A549 (cell line): Measurements from ENCODE around the gene ZEB1. TPM values are rescaled to one million over a fixed set of nuclear protein-coding genes. Genes with fewer than 3 reads are reported as not detected.

ENCODE experiments used
- ATAC-seq, 2 experiments: fragments of 200-7000 bp in 1 of 2; fragments of >200 bp in 1 of 2; cut with Nextera tagmentation in 1 of 2; cut with Tn5 transposase in 1 of 2; 3 replicates each; pipeline versions ENCODE4 v1.8.0 to v1.9.1; 2018 to 2020; ENCODE audit warnings: mild to moderate bottlenecking in 1 of 2, moderate library complexity in 1 of 2
- CTCF ChIA-PET: fragments of 300-600 bp; sonication (Branson Sonifier 250); formaldehyde crosslinking; extraction: SDS; loops from one replicate; lab custom pipeline; 2021; ENCODE audit warnings: antibody characterized with exemption, inconsistent platforms; lab: Yijun Ruan, JAX
- POLR2A ChIA-PET: fragments of 350-600 bp; formaldehyde crosslinking; extraction: SDS; loops from one replicate; lab custom pipeline; 2021; ENCODE audit warnings: antibody characterized with exemption, inconsistent platforms; lab: Yijun Ruan, JAX
- DNase-seq, 2 experiments: peaks; one replicate each; pipeline versions ENCODE4 v3.0.0 to v3.0.0-alpha.2; 2011 to 2016; ENCODE audit warnings: low read depth in 1 of 2, low spot score in 1 of 2
- FAIRE-seq: peaks from 2 replicates; lab custom pipeline; 2011; peaks lifted over from hg19 to GRCh38; lab: Jason Lieb, UNC
- H3K27ac ChIP-seq, 2 experiments: fragments of >200 bp; sonication (Bioruptor Twin); formaldehyde crosslinking; 3 replicates each; pipeline ENCODE4 v1.5.1; 2016 to 2017
- H3K4me1 ChIP-seq: fragments of >200 bp; sonication (Bioruptor Twin); formaldehyde crosslinking; 3 replicates; pipeline ENCODE4 v1.6.1; 2016
- H3K4me2 ChIP-seq: fragments of >200 bp; sonication (Bioruptor Twin); formaldehyde crosslinking; 3 replicates; pipeline ENCODE4 v1.6.1; 2016
- H3K4me3 ChIP-seq: fragments of >200 bp; sonication (Bioruptor Twin); formaldehyde crosslinking; 3 replicates; pipeline ENCODE4 v1.5.1; 2016
- H3K9me3 ChIP-seq: fragments of >200 bp; sonication (Bioruptor Twin); formaldehyde crosslinking; 3 replicates; pipeline ENCODE4 v1.6.1; 2016
- CBX2 ChIP-seq: fragments of 200-600 bp; sonication (generic); IDR thresholded peaks from 2 replicates; pipeline ENCODE4 v1.6.1; 2016; ENCODE audit warnings: low read depth, mild to moderate bottlenecking, borderline replicate concordance
- CBX8 ChIP-seq: fragments of 200-600 bp; sonication (generic); IDR thresholded peaks from 2 replicates; pipeline ENCODE4 v1.6.1; 2016
- CHD2 ChIP-seq: fragments of 150-350 bp; IDR thresholded peaks from 2 replicates; pipeline ENCODE4 v1.6.1; 2014; ENCODE audit warnings: low read length; ENCODE audit not compliant: partially characterized antibody
- CTCF ChIP-seq: fragments of >200 bp; sonication (Bioruptor Twin); formaldehyde crosslinking; IDR thresholded peaks from 3 replicates; pipeline ENCODE4 v1.5.1; 2016
- ELK1 ChIP-seq: fragments of 150-350 bp; IDR thresholded peaks from 2 replicates; pipeline ENCODE4 v1.6.1; 2014; ENCODE audit warnings: low read depth, mild to moderate bottlenecking, low read length
- EP300 ChIP-seq, 2 experiments: fragments of >200 bp; sonication (Bioruptor Twin); formaldehyde crosslinking; IDR thresholded peaks; 2 replicates in 1 of 2; 3 replicates in 1 of 2; pipeline ENCODE4 v1.6.1; 2016 to 2017
- FOSB ChIP-seq: fragments of 250-450 bp; sonication (Bioruptor Pico); IDR thresholded peaks from 2 replicates; pipeline ENCODE4 v1.5.0; 2020; ENCODE audit warnings: mild to moderate bottlenecking, moderate library complexity
- FOSL2 ChIP-seq, 2 experiments: fragments of 450-650 bp in 1 of 2; fragments of >200 bp in 1 of 2; sonication (Bioruptor Twin) in 1 of 2; formaldehyde crosslinking; IDR thresholded peaks; 2 replicates each; pipeline versions ENCODE4 v1.5.0 to v1.6.1; 2016 to 2020; ENCODE audit warnings: mild to moderate bottlenecking in 1 of 2, moderate library complexity in 1 of 2
- FOXS1 ChIP-seq: fragments of 250-450 bp; sonication (Bioruptor Pico); IDR thresholded peaks from 2 replicates; pipeline ENCODE4 v1.5.0; 2020; ENCODE audit warnings: mild to moderate bottlenecking, moderate library complexity
- HDAC2 ChIP-seq: fragments of 200-600 bp; sonication (generic); IDR thresholded peaks from 2 replicates; pipeline ENCODE4 v1.6.1; 2016
- HEYL ChIP-seq: fragments of 250-450 bp; sonication (Bioruptor Pico); IDR thresholded peaks from 2 replicates; pipeline ENCODE4 v1.8.0; 2021; ENCODE audit warnings: mild to moderate bottlenecking, moderate library complexity
- HOXB13 ChIP-seq: fragments of 250-450 bp; sonication (Bioruptor Pico); IDR thresholded peaks from 2 replicates; pipeline ENCODE4 v1.5.0; 2020; ENCODE audit warnings: low read depth, mild to moderate bottlenecking, moderate library complexity
- HOXB5 ChIP-seq: fragments of 250-450 bp; sonication (Bioruptor Pico); IDR thresholded peaks from 2 replicates; pipeline ENCODE4 v1.5.0; 2020; ENCODE audit warnings: mild to moderate bottlenecking, moderate library complexity
- JUN ChIP-seq, 2 experiments: fragments of >200 bp; sonication (Bioruptor Twin); formaldehyde crosslinking; IDR thresholded peaks; 2 replicates in 1 of 2; 3 replicates in 1 of 2; pipeline ENCODE4 v1.6.1; 2016 to 2017
- JUNB ChIP-seq: fragments of >200 bp; sonication (Bioruptor Twin); formaldehyde crosslinking; IDR thresholded peaks from 2 replicates; pipeline ENCODE4 v1.6.1; 2016
- MAZ ChIP-seq: fragments of 150-350 bp; IDR thresholded peaks from 2 replicates; pipeline ENCODE4 v1.6.1; 2014; ENCODE audit warnings: antibody characterized with exemption, low read depth, low read length, borderline replicate concordance
- PBX3 ChIP-seq: IDR thresholded peaks from 2 replicates; pipeline ENCODE4 v1.6.1; 2012
- PHF8 ChIP-seq: fragments of 200-600 bp; sonication (generic); IDR thresholded peaks from 2 replicates; pipeline ENCODE4 v1.6.1; 2016; ENCODE audit warnings: low read depth, mild to moderate bottlenecking, antibody characterized with exemption, moderate library complexity, borderline replicate concordance
- POLR2A ChIP-seq: IDR thresholded peaks from 2 replicates; pipeline ENCODE4 v1.6.1; 2012; ENCODE audit warnings: mild to moderate bottlenecking, low read length
- RARB ChIP-seq: fragments of 250-450 bp; sonication (Bioruptor Pico); IDR thresholded peaks from 2 replicates; pipeline ENCODE4 v1.8.0; 2021; ENCODE audit warnings: mild to moderate bottlenecking, moderate library complexity
- RCOR1 ChIP-seq: fragments of 150-350 bp; IDR thresholded peaks from 2 replicates; pipeline ENCODE4 v1.6.1; 2014; ENCODE audit warnings: antibody characterized with exemption, low read length, low read depth
- RFX5 ChIP-seq: fragments of 450-650 bp; IDR thresholded peaks from 2 replicates; pipeline ENCODE4 v1.7.1; 2014; ENCODE audit warnings: antibody characterized with exemption, mild to moderate bottlenecking, moderate library complexity
- RNF2 ChIP-seq: fragments of 200-600 bp; sonication (generic); IDR thresholded peaks from 2 replicates; pipeline ENCODE4 v1.6.1; 2016; ENCODE audit warnings: low read depth, mild to moderate bottlenecking, antibody characterized with exemption, moderate library complexity, borderline replicate concordance
- SREBF2 ChIP-seq: fragments of 450-650 bp; IDR thresholded peaks from 2 replicates; pipeline ENCODE4 v1.6.1; 2014; ENCODE audit warnings: mild to moderate bottlenecking, moderate library complexity
- USF2 ChIP-seq: fragments of 450-650 bp; IDR thresholded peaks from 2 replicates; pipeline ENCODE4 v1.6.1; 2014; ENCODE audit warnings: antibody characterized with exemption
- ZC3H11A ChIP-seq: fragments of 450-650 bp; IDR thresholded peaks from 2 replicates; pipeline ENCODE4 v1.6.1; 2014; ENCODE audit warnings: antibody characterized with exemption, mild to moderate bottlenecking
- ZNF302 ChIP-seq: fragments of 250-450 bp; sonication (Bioruptor Pico); IDR thresholded peaks from 2 replicates; pipeline ENCODE4 v1.9.0; 2021; ENCODE audit warnings: inconsistent platforms, mild to moderate bottlenecking, moderate library complexity
- ZSCAN20 ChIP-seq: fragments of 250-450 bp; sonication (Bioruptor Pico); IDR thresholded peaks from 2 replicates; pipeline ENCODE4 v1.8.0; 2022; ENCODE audit warnings: mild to moderate bottlenecking, moderate library complexity
- WGBS: methylation state at CpG from one replicate; pipeline ENCODE4 v1.1.6; 2017; ENCODE audit errors: missing lambda C conversion rate; 5-methylcytosine and 5-hydroxymethylcytosine counted together
- polyA plus RNA-seq, 4 experiments: library from polyadenylated mRNA; depleted of rRNA in 3 of 4; stranded (reverse); fragments of >200 nt; fragmentation: RNase III in 1 of 4; extraction: RNeasy Plus Mini Kit Qiagen cat#74134 plus additional on column Dnase treatment in 1 of 4; gene quantifications; 2 replicates in 3 of 4; 3 replicates in 1 of 4; pipeline ENCODE4 v1.2.3, GENCODE V29; 2011 to 2017

Gene ZEB1
- polyA plus RNA-seq, 2 of the 4 experiments (the other 2 are of a cell fraction), result 8.1 to 23.8 TPM

- no peak for ATAC-seq
- ChIA-PET CTCF (no interaction called here), POLR2A (interaction anchor here (0.6 kb wide), 1 partner anchor 9 kb away, joined by 3 read pairs; no protein-coding TSS in a partner anchor)
- WGBS, result 56% methylated on average over 1 of the region's 1 CpG
- TF ChIP-seq HOXB5 (CRISPR knock-in tag) (no peak), CBX2 (no peak), EP300 (IDR thresholded peaks at IDR 0.05) (no peak)
- H3K4me1 ChIP-seq, result no peaks in the 10 kb centered on the region
- H3K9me3 ChIP-seq, result no peaks in the 10 kb centered on the region
- no peak for DNase-seq
- H3K4me3 ChIP-seq, result no peak overlapping the region
- no peak for FAIRE-seq
- no peak overlapping the region for H3K4me2 ChIP-seq
- no peak overlapping the region for H3K27ac ChIP-seq
These were observed 74.8 kb downstream of the ZEB1 start for GRCh38 chr10:31393844-31394243.

GRCh38 chr10:31395695-31396094, 76.7 kb downstream of the ZEB1 start:
- POLR2A ChIA-PET, result no interaction called here
- no peaks in the 10 kb centered on the region for H3K4me1 ChIP-seq
- no peaks in the 10 kb centered on the region for H3K9me3 ChIP-seq
- no peak overlapping the region for H3K27ac ChIP-seq
- H3K4me2 ChIP-seq, result no peak overlapping the region
- TF ChIP-seq POLR2A (no peak), FOSL2 (IDR thresholded peaks at IDR 0.05) (no peak), FOSL2 (CRISPR knock-in tag; IDR thresholded peaks at IDR 0.05) (no peak), SREBF2 (no peak), ZNF302 (no peak), CBX2 (no peak), JUN (IDR thresholded peaks at IDR 0.05) (no peak), EP300 (IDR thresholded peaks at IDR 0.05) (no peak), HEYL (CRISPR knock-in tag) (no peak), FOSB (CRISPR knock-in tag) (no peak), CBX8 (no peak), CTCF (no peak), HDAC2 (no peak), JUNB (no peak)
- CTCF ChIA-PET, result no interaction called here
- FAIRE-seq (no peak), DNase-seq (no peak), ATAC-seq (no peak)
- 87% methylated on average over 3 of the region's 3 CpGs for WGBS
- H3K4me3 ChIP-seq, result no peak overlapping the region

GRCh38 chr10:31396376-31396775, 77.4 kb downstream of the ZEB1 start:
- ATAC-seq, result no peak
- Histone ChIP-seq H3K4me3 (no peak overlapping the region), H3K9me3 (no peaks in the 10 kb centered on the region), H3K4me2 (no peak overlapping the region), H3K27ac (no peak overlapping the region), H3K4me1 (no peaks in the 10 kb centered on the region)
- DNase-seq, result no peak
- ChIA-PET CTCF (interaction anchor here (0.6 to 1.7 kb wide), 2 partner anchors 23 to 884 kb away, joined by 3 to 4 read pairs; no protein-coding TSS in a partner anchor), POLR2A (no interaction called here)
- peak; percentile 43 for FAIRE-seq
- no peak for TF ChIP-seq PHF8
- TF ChIP-seq RFX5, result no peak
- no peak for TF ChIP-seq RNF2
- no peak for TF ChIP-seq RARB (CRISPR knock-in tag)
- no peak for TF ChIP-seq PBX3
- TF ChIP-seq HOXB13 (CRISPR knock-in tag), result no peak
- TF ChIP-seq MAZ, result no peak
- no peak for TF ChIP-seq ZSCAN20
- TF ChIP-seq CTCF, result no peak
- TF ChIP-seq ELK1, result no peak
- TF ChIP-seq HDAC2, result no peak
- no peak for TF ChIP-seq FOXS1 (CRISPR knock-in tag)
- no peak for TF ChIP-seq SREBF2
- no peak for TF ChIP-seq RCOR1
- no peak for TF ChIP-seq ZC3H11A
- no peak for TF ChIP-seq JUN (IDR thresholded peaks at IDR 0.05)
- TF ChIP-seq USF2, result no peak
- TF ChIP-seq CHD2, result no peak
